Coronary artery (tissue), 2 donors: ENCODE results near the gene CIITA.
A peak's percentile ranks its signal among the peaks of the same experiment; 100 is the strongest.

Experiments used
- DNase-seq: peaks from one replicate; pipeline ENCODE4 v3.0.0-alpha.2; 2017; ENCODE audit warnings: low spot score
- H3K27ac ChIP-seq, 2 donors: fragments of 200-600 bp; sonication (generic); one replicate each; pipeline ENCODE4 v1.5.1; 2016 to 2019
- H3K4me3 ChIP-seq: fragments of 200-600 bp; sonication (generic); 2 replicates; pipeline ENCODE4 v1.5.1; 2016; ENCODE audit warnings: mild to moderate bottlenecking, moderate library complexity
- TF ChIP-seq, protein P1 (sequence below): fragments of 200-600 bp; sonication (generic); IDR thresholded peaks from one replicate; pipeline ENCODE4 v1.5.1; 2019; ENCODE audit warnings: antibody characterized with exemption

The CIITA gene

GRCh38 chr16:10932959-10933710 is 56.1 kb downstream of the CIITA start:
- TF ChIP-seq, protein P1, sequence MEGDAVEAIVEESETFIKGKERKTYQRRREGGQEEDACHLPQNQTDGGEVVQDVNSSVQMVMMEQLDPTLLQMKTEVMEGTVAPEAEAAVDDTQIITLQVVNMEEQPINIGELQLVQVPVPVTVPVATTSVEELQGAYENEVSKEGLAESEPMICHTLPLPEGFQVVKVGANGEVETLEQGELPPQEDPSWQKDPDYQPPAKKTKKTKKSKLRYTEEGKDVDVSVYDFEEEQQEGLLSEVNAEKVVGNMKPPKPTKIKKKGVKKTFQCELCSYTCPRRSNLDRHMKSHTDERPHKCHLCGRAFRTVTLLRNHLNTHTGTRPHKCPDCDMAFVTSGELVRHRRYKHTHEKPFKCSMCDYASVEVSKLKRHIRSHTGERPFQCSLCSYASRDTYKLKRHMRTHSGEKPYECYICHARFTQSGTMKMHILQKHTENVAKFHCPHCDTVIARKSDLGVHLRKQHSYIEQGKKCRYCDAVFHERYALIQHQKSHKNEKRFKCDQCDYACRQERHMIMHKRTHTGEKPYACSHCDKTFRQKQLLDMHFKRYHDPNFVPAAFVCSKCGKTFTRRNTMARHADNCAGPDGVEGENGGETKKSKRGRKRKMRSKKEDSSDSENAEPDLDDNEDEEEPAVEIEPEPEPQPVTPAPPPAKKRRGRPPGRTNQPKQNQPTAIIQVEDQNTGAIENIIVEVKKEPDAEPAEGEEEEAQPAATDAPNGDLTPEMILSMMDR, result no peak
- no peak for DNase-seq
- Histone ChIP-seq H3K27ac (peak overlapping the region in 1 of 2 donors; percentile 11), H3K4me3 (no peak overlapping the region)

DNA sequence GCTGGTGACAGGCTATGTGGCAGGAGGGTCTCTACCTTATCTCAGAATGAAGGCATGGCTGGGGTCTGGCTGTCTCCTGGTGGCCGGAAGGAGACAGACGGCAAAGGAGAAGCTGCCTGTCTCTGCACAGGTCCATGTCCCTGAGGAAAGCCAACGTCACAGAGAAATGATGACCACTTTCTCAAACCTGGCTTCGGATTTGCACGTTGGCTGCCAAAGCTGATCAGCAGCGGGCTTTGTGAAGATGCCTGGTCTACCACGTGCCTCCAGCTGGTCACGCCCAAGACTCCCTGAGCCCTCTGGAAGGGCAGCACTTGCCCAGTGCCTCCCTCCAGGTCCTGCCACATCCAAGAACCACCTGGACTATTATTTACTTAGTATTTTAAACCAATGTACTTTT is 56.9 kb downstream of the CIITA start:
- Histone ChIP-seq H3K27ac (no peak overlapping the region), H3K4me3 (no peak overlapping the region)
- TF ChIP-seq, protein P1, result no peak
- DNase-seq, result no peak

DNA sequence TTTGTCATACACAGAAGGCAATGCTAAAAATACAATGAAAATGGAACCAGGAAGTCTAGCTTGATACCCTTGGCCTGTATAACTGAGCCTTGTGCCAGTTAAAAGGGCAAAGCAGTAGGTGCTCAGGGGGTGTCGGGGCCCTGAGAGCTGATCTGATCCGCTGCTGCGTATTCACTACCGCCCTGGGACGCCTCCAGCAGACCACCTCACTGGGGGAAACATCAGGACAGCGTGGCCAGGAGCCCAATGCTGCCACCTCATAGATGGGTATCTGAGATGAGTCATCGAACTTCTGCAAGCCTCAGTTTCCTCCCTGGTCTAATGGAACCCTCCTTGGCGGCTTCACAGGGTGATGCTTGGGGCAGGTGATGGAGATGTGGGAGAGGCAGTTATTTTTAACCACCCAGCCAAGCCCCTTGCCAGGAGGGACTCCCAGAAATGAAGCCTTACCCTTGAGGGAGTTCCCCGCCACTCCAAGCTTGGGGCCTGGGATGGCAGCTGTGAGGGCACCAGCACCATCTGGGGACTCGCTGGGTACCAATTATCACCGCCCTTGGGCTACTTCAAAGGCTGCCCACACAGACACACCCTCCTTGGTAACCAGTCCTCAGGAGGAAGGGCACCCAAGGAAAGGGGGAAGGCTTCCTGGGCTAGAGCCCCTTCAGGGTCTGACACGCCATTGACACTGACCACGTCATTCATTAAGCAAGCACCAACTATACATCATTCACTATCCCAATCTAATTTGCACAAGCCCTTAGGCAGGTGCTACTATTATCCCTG is 57.5 kb downstream of the CIITA start:
- TF ChIP-seq, protein P1, result no peak
- no peak overlapping the region for H3K4me3 ChIP-seq
- DNase-seq, result no peak

GRCh38 chr16:10935226-10935915 is 58.4 kb downstream of the CIITA start:
- Histone ChIP-seq H3K27ac (no peak overlapping the region), H3K4me3 (no peak overlapping the region)
- no peak for DNase-seq
- TF ChIP-seq, protein P1, result no peak

More for the DNA sequence above, 57.5 kb downstream of the CIITA start:
- no peak overlapping the region for H3K27ac ChIP-seq

DNA sequence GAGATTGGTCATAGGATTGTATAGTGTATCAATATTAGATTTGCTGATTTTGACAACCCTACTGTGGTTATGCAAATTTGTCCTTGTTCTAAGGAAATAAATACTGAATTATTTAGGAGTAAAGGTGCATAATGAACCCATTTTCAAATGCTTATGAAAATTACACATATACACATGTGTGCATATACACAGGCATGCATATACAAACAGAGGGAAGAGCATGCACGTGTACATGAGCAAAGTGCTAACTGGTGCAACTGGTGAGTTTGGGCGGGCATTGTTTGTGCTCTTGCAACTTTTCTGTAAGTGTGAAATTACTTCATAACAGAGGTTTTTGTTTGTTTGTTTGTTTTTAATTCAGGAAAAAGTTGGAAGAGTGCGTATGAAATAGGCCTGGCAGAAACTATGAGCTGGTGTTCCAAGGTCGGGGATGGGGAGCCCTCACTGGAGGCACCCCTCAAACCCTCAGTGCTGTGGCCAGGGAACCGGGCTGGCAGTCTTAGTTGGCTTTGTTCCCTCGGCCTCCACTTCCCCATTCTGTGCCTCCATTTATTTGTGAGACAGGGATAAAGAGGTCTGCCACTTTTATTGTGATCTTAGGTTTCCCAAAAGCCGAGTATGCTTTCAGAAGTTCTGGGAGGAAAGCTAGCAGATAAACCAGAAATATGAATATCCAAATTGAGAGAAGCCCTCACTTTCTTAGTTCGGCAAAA is 59.4 kb downstream of the CIITA start:
- peak overlapping the region; percentile 56 for H3K4me3 ChIP-seq
- DNase-seq, result no peak
- TF ChIP-seq, protein P1, result no peak
- peak overlapping the region in 1 of 2 donors; percentile 59 for H3K27ac ChIP-seq

DNA sequence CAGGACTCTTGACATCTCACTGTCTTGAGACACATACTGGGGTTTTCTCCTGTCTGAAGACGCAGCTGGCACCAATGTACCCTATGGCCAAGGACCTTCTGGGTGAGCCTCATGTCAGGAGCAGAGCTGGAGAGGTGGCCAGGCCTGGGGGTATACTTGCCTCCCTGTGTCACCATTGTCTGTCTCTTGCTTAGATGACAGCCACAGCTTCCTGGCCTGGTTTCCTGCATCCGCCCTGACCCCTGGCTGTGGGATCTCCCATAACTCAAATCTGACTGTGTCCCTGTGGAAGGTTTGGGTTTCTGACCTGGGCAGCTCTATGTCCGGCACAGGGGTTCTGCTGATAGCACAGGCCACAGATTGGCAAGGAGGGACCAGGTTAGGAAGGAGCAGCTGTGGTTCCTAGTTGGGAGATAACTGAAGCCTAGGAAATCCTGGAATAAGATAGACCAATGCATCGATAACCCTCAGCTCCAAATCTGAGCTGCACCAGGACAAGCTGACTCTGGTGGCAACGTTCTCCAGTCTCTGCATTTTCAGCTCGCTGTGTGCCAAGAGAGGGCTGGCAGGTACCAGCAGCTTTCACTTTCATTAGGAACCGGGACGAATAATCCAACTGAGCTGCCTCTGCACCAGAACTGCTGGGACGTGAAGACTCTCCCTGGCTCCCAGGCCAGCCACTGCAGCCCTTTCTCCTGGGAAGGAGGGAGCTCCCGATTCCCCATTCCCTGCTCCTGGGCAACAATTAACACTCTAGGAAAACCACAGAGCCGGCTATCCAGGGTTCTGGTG is 60.3 kb downstream of the CIITA start:
- Histone ChIP-seq H3K27ac (peak overlapping the region; percentile 33 to 59), H3K4me3 (peak overlapping the region; percentile 56)
- TF ChIP-seq, protein P1, result no peak
- no peak for DNase-seq
